ENCODE measurements around the gene ANO6.

- TF ChIP-seq CTCF (IDR thresholded peaks at IDR 0.05) (no peak), EZH2 (IDR thresholded peaks at IDR 0.05; ENCODE audit: borderline replicate concordance, insufficient read depth, low read depth, low read length, poor library complexity, severe bottlenecking) (no peak)
Observed at GRCh38 chr12:45309836-45310626, 94.1 kb downstream of the ANO6 start.

All from B cell (primary cell).